HepG2 (cell line): ENCODE results near the gene CPT1C. TPM values are rescaled to one million over a fixed set of nuclear protein-coding genes. Genes with fewer than 3 reads are reported as not detected.

Source experiments
- CBX1 ChIP-seq: IDR thresholded peaks from one replicate; pipeline ENCODE4 v1.6.1; 2016; ENCODE audit warnings: antibody characterized with exemption, low read depth
- ELF1 ChIP-seq: sonication (generic); formaldehyde crosslinking; IDR thresholded peaks from 2 replicates; pipeline ENCODE4 v1.4.0; 2020; ENCODE audit warnings: missing genetic modification reagents
- FLYWCH1 ChIP-seq: sonication (generic); formaldehyde crosslinking; IDR thresholded peaks from 2 replicates; pipeline ENCODE4 v1.8.1; 2023; ENCODE audit warnings: mild to moderate bottlenecking, missing genetic modification reagents
- FOXM1 ChIP-seq: sonication (generic); formaldehyde crosslinking; IDR thresholded peaks from 2 replicates; pipeline ENCODE4 v1.5.0; 2020; ENCODE audit warnings: missing genetic modification reagents
- JUN ChIP-seq: sonication (generic); formaldehyde crosslinking; IDR thresholded peaks from 2 replicates; pipeline ENCODE4 v1.4.0; 2020; ENCODE audit warnings: mild to moderate bottlenecking, missing genetic modification reagents
- KDM2A ChIP-seq: sonication (generic); formaldehyde crosslinking; IDR thresholded peaks from 2 replicates; pipeline ENCODE4 v1.4.0; 2020; ENCODE audit warnings: low read depth, missing genetic modification reagents, borderline replicate concordance
- NFIB ChIP-seq: sonication (generic); formaldehyde crosslinking; IDR thresholded peaks from 2 replicates; pipeline ENCODE4 v1.9.0; 2021; ENCODE audit warnings: missing genetic modification reagents, mild to moderate bottlenecking, borderline replicate concordance
- SP2 ChIP-seq: sonication (generic); formaldehyde crosslinking; IDR thresholded peaks from 2 replicates; pipeline ENCODE4 v1.5.1; 2020; ENCODE audit warnings: mild to moderate bottlenecking, missing genetic modification reagents
- SRF ChIP-seq: IDR thresholded peaks from 2 replicates; pipeline ENCODE4 v1.6.1; 2011; ENCODE audit warnings: mild to moderate bottlenecking, low read depth, low read length, moderate library complexity
- ZMYM2 ChIP-seq: sonication (generic); formaldehyde crosslinking; IDR thresholded peaks from 2 replicates; pipeline ENCODE4 v1.8.0; 2022; ENCODE audit warnings: mild to moderate bottlenecking, missing genetic modification reagents
- ZNF362 ChIP-seq: sonication (generic); formaldehyde crosslinking; IDR thresholded peaks from 2 replicates; pipeline ENCODE4 v1.4.0; 2020; ENCODE audit warnings: missing genetic modification reagents, mild to moderate bottlenecking, borderline replicate concordance
- ZNF451 ChIP-seq: sonication (generic); formaldehyde crosslinking; IDR thresholded peaks from 2 replicates; pipeline ENCODE4 v1.5.0; 2020; ENCODE audit warnings: mild to moderate bottlenecking, missing genetic modification reagents
- ZNF878 ChIP-seq: sonication (generic); formaldehyde crosslinking; IDR thresholded peaks from 2 replicates; pipeline ENCODE4 v1.8.1; 2023; ENCODE audit warnings: mild to moderate bottlenecking, missing genetic modification reagents, moderate library complexity
- ZSCAN21 ChIP-seq: sonication (generic); formaldehyde crosslinking; IDR thresholded peaks from 2 replicates; pipeline ENCODE4 v1.8.0; 2022; ENCODE audit warnings: mild to moderate bottlenecking, missing genetic modification reagents, moderate library complexity, borderline replicate concordance
- polyA plus RNA-seq, 8 experiments: library from polyadenylated mRNA; depleted of rRNA in 3 of 8; stranded (reverse) in 7 of 8; unstranded in 1 of 8; fragments of >200 nt; fragmentation: Illumina TruSeq in 4 of 8; extraction: Trizol in 4 of 8; gene quantifications; 2 replicates each; pipeline versions ENCODE4 v1.2.1 to v1.2.3, GENCODE V29; 2011 to 2016; ENCODE audit warnings: low read depth in 4 of 8, missing spikeins in 1 of 8, mixed read lengths in 1 of 8; ENCODE audit not compliant: insufficient read depth in 1 of 8
- total RNA-seq, 5 experiments: library from RNA; depleted of rRNA; stranded (reverse); fragments of >200 nt; fragmentation: Illumina TruSeq; extraction: Trizol; gene quantifications; 2 replicates each; pipeline ENCODE4 v1.2.3, GENCODE V29; 2016; ENCODE audit warnings: low read depth in 1 of 5
- TF ChIP-seq, protein P1 (sequence below): sonication (generic); formaldehyde crosslinking; IDR thresholded peaks from 2 replicates; pipeline ENCODE4 v1.5.1; 2020; ENCODE audit warnings: mild to moderate bottlenecking, missing genetic modification reagents, moderate library complexity
- TF ChIP-seq, protein P2 (sequence below): sonication (generic); formaldehyde crosslinking; IDR thresholded peaks from 2 replicates; pipeline ENCODE4 v1.5.0; 2020; ENCODE audit warnings: mild to moderate bottlenecking, missing genetic modification reagents
- TF ChIP-seq, protein P3 (sequence below): sonication (generic); formaldehyde crosslinking; IDR thresholded peaks from 2 replicates; pipeline ENCODE4 v1.8.1; 2023; ENCODE audit warnings: mild to moderate bottlenecking, missing genetic modification reagents

Gene CPT1C
- total and polyA plus RNA-seq, 2 of the 13 experiments (the other 11 are each of a cell fraction or from before 2014, with no cell fraction given), result 0.18 TPM; not detected in 1

- TF ChIP-seq, protein P1, sequence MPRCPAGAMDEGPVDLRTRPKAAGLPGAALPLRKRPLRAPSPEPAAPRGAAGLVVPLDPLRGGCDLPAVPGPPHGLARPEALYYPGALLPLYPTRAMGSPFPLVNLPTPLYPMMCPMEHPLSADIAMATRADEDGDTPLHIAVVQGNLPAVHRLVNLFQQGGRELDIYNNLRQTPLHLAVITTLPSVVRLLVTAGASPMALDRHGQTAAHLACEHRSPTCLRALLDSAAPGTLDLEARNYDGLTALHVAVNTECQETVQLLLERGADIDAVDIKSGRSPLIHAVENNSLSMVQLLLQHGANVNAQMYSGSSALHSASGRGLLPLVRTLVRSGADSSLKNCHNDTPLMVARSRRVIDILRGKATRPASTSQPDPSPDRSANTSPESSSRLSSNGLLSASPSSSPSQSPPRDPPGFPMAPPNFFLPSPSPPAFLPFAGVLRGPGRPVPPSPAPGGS (CRISPR knock-in tag), result no peak; the same call in 1 of the 2 replicates
- TF ChIP-seq ZSCAN21 (CRISPR knock-in tag) (peak; percentile 35; the same call in 1 of the 2 replicates), ZNF878 (no peak), CBX1 (no peak), ZNF362 (no peak), SRF (no peak), NFIB (no peak), JUN (CRISPR knock-in tag) (no peak), KDM2A (CRISPR knock-in tag) (peak; percentile 92), SP2 (CRISPR knock-in tag) (no peak), ZNF451 (CRISPR knock-in tag) (no peak), ZMYM2 (CRISPR knock-in tag) (no peak), FOXM1 (no peak), ELF1 (CRISPR knock-in tag) (peak; percentile 68; the same call in 1 of the 2 replicates), FLYWCH1 (CRISPR knock-in tag) (no peak)
- TF ChIP-seq, protein P2, sequence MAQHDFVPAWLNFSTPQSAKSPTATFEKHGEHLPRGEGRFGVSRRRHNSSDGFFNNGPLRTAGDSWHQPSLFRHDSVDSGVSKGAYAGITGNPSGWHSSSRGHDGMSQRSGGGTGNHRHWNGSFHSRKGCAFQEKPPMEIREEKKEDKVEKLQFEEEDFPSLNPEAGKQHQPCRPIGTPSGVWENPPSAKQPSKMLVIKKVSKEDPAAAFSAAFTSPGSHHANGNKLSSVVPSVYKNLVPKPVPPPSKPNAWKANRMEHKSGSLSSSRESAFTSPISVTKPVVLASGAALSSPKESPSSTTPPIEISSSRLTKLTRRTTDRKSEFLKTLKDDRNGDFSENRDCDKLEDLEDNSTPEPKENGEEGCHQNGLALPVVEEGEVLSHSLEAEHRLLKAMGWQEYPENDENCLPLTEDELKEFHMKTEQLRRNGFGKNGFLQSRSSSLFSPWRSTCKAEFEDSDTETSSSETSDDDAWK (CRISPR knock-in tag), result no peak
- TF ChIP-seq, protein P3, sequence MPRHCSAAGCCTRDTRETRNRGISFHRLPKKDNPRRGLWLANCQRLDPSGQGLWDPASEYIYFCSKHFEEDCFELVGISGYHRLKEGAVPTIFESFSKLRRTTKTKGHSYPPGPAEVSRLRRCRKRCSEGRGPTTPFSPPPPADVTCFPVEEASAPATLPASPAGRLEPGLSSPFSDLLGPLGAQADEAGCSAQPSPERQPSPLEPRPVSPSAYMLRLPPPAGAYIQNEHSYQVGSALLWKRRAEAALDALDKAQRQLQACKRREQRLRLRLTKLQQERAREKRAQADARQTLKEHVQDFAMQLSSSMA, result peak; percentile 41; the same call in 1 of the 2 replicates
Measured at GRCh38 chr19:49664171-49665035, 26.5 kb upstream of the CPT1C start (continued).
